T47D (cell line): ENCODE data around the gene EFL1.

Experiments used
- DNase-seq, 2 experiments: peaks; one replicate each; pipeline versions ENCODE4 v3.0.0 to v3.0.0-alpha.2; 2011 to 2012; ENCODE audit warnings: low read depth in 1 of 2, low spot score in 1 of 2
- JUND ChIP-seq: IDR thresholded peaks from 2 replicates; pipeline ENCODE4 v1.6.1; 2012; ENCODE audit warnings: low read depth
- in situ Hi-C: cut with HindIII; loops from 2 replicates; pipeline ENCODE4 v1.10.0; 2016; ENCODE audit warnings: low sequenced_read_pairs, low pct_unique_long_range_greater_than_20kb

Gene EFL1

GRCh38 chr15:82143390-82144385, 118.8 kb downstream of the EFL1 start:
- in situ Hi-C loops: no loop called here
- TF ChIP-seq JUND: no peak
- no peak for DNase-seq

DNA sequence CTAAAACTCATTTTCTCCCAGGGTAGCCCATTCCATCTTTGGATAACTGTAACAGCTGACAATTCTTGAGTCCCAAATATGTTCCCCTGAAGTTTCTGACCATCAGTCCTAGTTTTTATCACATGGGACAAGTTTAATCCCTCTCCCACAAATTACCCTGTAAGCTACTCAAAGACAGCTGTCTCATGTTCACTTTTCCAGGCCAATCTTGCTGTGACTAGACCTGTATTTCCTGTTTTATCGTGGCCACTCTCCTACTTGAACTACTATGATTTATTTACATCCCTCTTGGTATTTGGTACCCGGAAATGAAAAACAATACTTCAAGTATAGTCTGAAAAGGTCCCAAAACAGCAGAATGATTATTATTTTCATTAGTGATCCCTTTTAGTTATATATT, 121.6 kb downstream of the EFL1 start:
- in situ Hi-C loops: no loop called here
- TF ChIP-seq JUND: no peak
- DNase-seq: peak; percentile 7 to 84

DNA sequence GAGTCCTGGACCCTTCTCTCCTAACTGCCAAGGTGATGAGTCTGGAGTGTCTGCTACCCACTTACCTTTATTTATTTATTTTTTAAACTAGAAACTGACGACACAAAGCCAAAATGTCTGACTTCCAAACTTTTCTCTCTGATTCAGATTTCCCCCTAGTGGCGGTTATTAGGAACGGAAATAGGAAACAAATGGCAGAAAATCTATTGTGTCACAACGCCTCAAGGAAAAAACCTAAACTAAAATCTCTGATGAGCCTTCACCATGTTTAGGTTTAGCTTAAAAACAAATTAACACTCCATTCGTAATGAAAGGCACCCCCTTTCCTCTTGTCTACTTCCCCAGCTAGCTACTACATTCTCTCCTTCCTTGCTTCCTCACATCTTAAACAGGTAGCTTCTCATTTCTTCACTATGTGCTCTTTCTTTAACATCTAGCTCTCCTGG, 122.7 kb downstream of the EFL1 start:
- peak; percentile 8 to 71 for DNase-seq
- in situ Hi-C loops: no loop called here
- TF ChIP-seq JUND: no peak

DNA sequence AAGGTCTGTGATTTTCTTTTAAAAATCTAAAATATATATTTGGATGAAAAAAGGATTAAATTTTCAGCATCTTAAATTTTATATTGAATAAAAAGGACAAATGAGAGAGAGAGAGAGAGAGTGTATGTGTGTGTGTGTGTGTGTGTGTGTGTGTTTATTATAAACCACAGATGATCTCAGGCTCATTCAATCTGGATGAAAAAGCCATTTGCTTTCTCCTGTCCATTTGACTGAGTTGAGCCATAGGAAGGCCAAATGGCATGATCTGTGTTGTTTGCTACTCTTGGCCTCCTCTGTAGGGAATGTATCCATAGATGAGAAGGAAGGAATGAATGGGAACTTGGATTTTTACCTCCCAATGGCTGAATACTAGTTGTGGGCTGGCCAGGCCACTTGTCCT, 124.2 kb downstream of the EFL1 start:
- TF ChIP-seq JUND: no peak
- in situ Hi-C loops: no loop called here
- DNase-seq: no peak

GRCh38 chr15:82137261-82137660, 125.3 kb downstream of the EFL1 start:
- DNase-seq: no peak
- TF ChIP-seq JUND: no peak
- in situ Hi-C loops: no loop called here

DNA sequence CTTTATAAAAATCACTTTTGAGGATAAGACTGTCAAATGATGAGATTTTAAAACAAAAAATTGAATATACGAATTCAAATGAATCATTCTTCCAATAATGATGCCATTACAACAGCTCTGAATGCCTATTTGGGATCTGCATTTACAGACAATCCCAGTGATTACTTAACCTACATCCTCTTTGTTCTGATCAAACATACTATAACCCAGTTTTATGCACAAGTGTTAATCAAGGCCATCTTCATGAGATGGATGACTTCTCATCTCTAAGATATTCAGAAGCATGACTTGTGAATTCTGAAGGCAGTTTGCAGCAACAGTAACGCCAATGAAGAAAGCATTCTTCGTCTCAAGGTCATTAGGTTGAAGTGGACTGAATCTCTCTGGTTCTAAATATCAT, 126.4 kb downstream of the EFL1 start:
- TF ChIP-seq JUND: no peak
- DNase-seq: no peak
- in situ Hi-C loops: no loop called here

- in situ Hi-C loops: no loop called here
- no peak for DNase-seq
- TF ChIP-seq JUND: no peak
Measured at GRCh38 chr15:82135638-82136037, 126.9 kb downstream of the EFL1 start.

DNA sequence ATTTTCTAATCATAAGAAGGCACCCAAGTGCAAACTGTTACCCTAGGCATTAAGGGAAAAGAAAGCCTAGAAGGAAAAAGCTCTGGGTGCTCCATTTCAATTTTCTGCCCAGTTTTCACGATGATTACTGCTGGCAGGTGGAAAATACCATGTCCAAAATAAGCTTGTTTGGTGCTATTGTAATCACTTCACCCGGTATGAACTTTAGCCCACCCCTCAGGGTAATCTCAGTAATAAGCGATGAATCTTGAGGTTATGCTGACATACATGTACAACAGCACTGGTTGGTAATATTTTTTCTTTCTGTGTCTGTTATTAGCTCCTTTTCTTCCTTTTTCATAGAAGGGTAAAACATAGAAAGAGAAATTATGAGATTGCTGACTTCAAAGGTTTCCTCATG, 128.1 kb downstream of the EFL1 start:
- DNase-seq: no peak
- no peak for TF ChIP-seq JUND
- in situ Hi-C loops: no loop called here

DNA sequence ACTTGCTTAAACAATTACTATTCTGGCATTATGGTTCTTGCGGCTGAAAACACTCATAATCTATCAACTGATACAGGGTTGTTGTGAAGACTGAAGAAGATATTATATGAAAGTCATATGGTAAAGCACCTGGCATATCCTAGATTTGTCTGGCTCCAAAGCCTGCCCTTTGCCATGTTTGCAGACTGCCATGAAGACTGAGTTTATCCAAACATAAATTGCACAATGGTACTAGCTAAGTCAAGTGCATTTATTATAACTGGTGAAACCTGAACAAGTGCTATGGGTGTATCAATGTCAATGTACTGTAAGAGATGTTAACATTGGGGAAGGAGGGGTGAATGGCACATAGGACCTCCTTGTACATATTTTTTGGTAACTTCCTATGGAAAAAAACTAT, 129.3 kb downstream of the EFL1 start:
- no peak for DNase-seq
- no peak for TF ChIP-seq JUND
- in situ Hi-C loops: no loop called here

GRCh38 chr15:82132742-82133141, 129.8 kb downstream of the EFL1 start:
- TF ChIP-seq JUND: no peak

GRCh38 chr15:82132096-82132495, 130.4 kb downstream of the EFL1 start:
- TF ChIP-seq JUND: no peak
- in situ Hi-C loops: no loop called here
- DNase-seq: no peak

More at GRCh38 chr15:82132742-82133141, 129.8 kb downstream of the EFL1 start:
- no peak for DNase-seq
- in situ Hi-C loops: no loop called here

DNA sequence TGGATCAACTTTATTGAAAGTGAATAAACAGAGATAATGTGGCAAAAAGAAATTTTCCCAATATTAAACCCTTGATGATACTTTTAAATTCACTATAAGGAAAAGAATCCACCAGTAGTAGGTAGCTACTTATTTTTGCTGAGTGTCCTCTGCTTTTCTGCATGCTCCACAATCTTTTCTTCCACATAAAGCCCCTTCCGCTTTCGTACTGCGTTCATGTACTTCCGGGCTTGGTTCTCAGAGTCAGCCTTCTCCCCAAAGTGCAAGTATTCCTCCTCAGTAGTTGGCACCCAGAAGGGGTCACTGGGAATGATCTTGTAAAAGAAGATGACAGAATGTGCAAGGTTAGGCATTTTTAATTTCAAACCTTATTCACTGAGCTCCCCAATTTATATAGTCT, 132.3 kb downstream of the EFL1 start:
- in situ Hi-C loops: no loop called here
- TF ChIP-seq JUND: no peak
- DNase-seq: no peak

DNA sequence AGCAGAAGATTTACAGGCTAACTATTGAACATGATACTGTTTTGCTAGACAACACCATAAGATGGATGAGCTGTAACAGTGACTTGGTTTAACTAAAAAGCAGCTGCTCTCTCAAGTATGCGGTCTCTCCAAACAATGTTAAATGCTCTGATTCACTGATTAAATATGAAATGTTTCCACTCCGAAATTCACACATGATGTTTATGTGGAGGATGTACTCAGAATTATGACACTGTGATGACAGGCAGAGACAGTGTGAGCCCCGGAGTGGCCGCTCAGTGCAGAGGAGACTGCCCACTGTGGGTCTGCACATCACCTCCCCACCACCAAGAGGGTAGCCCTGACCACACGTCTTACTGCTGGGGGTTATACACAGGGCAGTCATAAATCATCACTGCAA, 132.8 kb downstream of the EFL1 start:
- no peak for TF ChIP-seq JUND
- DNase-seq: no peak
- in situ Hi-C loops: no loop called here

GRCh38 chr15:82129149-82129692, 133.3 kb downstream of the EFL1 start:
- in situ Hi-C loops: no loop called here

More at GRCh38 chr15:82129149-82129692, 133.3 kb downstream of the EFL1 start:
- no peak for DNase-seq
- no peak for TF ChIP-seq JUND
